PFSK-1 (cell line): Measurements from ENCODE around the gene TBC1D22A.

ENCODE experiments used
- FOXP2 ChIP-seq: optimal IDR thresholded peaks from 2 replicates; pipeline ENCODE3; 2011; ENCODE audit warnings: borderline replicate concordance, control low read depth, inconsistent platforms; ENCODE audit not compliant: insufficient read depth; ENCODE audit errors: extremely low read length, extremely low read depth
- POLR2AphosphoS5 ChIP-seq: IDR thresholded peaks from 2 replicates; pipeline ENCODE4 v1.6.1; 2012; ENCODE audit warnings: low read depth, mild to moderate bottlenecking, control low read depth, low read length, moderate library complexity
- SIN3A ChIP-seq: IDR thresholded peaks from 2 replicates; pipeline ENCODE4 v1.6.1; 2012; ENCODE audit warnings: mild to moderate bottlenecking, low read length, moderate library complexity, borderline replicate concordance; ENCODE audit not compliant: insufficient read depth
- TAF1 ChIP-seq: IDR thresholded peaks from 2 replicates; pipeline ENCODE4 v1.6.1; 2012; ENCODE audit warnings: low read length, control low read depth, borderline replicate concordance; ENCODE audit not compliant: insufficient read depth
- TF ChIP-seq, protein P1 (sequence below), 2 experiments: IDR thresholded peaks; 2 replicates each; pipeline versions ENCODE4 v1.6.1 to v1.8.0; 2011 to 2012; ENCODE audit warnings: low read depth in 2 of 2, low read length in 2 of 2, control low read depth in 1 of 2, inconsistent platforms in 1 of 2, mild to moderate bottlenecking in 1 of 2, moderate library complexity in 1 of 2; ENCODE audit not compliant: insufficient read depth in 1 of 2

GRCh38 chr22:46835288-46835687, 72.8 kb downstream of the TBC1D22A start:
- TF ChIP-seq, protein P1, sequence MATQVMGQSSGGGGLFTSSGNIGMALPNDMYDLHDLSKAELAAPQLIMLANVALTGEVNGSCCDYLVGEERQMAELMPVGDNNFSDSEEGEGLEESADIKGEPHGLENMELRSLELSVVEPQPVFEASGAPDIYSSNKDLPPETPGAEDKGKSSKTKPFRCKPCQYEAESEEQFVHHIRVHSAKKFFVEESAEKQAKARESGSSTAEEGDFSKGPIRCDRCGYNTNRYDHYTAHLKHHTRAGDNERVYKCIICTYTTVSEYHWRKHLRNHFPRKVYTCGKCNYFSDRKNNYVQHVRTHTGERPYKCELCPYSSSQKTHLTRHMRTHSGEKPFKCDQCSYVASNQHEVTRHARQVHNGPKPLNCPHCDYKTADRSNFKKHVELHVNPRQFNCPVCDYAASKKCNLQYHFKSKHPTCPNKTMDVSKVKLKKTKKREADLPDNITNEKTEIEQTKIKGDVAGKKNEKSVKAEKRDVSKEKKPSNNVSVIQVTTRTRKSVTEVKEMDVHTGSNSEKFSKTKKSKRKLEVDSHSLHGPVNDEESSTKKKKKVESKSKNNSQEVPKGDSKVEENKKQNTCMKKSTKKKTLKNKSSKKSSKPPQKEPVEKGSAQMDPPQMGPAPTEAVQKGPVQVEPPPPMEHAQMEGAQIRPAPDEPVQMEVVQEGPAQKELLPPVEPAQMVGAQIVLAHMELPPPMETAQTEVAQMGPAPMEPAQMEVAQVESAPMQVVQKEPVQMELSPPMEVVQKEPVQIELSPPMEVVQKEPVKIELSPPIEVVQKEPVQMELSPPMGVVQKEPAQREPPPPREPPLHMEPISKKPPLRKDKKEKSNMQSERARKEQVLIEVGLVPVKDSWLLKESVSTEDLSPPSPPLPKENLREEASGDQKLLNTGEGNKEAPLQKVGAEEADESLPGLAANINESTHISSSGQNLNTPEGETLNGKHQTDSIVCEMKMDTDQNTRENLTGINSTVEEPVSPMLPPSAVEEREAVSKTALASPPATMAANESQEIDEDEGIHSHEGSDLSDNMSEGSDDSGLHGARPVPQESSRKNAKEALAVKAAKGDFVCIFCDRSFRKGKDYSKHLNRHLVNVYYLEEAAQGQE (IDR thresholded peaks at IDR 0.05; ENCODE audit: insufficient read depth in 1 of 2, low read depth in 2 of 2, low read length in 2 of 2) = no peak
- TF ChIP-seq POLR2AphosphoS5 = no peak
- TF ChIP-seq TAF1 = no peak
- no peak for TF ChIP-seq SIN3A
- TF ChIP-seq FOXP2 = no peak
